GM21526 (cell line): ENCODE results near the gene NUP188.

Experiments used
- ATAC-seq: cut with Tn5 transposase; IDR thresholded peaks from one replicate; pipeline ENCODE4 v1.9.1; 2021; ENCODE audit warnings: moderate library complexity; ENCODE audit not compliant: unreplicated experiment, low FRiP score

NUP188 gene, protein sequence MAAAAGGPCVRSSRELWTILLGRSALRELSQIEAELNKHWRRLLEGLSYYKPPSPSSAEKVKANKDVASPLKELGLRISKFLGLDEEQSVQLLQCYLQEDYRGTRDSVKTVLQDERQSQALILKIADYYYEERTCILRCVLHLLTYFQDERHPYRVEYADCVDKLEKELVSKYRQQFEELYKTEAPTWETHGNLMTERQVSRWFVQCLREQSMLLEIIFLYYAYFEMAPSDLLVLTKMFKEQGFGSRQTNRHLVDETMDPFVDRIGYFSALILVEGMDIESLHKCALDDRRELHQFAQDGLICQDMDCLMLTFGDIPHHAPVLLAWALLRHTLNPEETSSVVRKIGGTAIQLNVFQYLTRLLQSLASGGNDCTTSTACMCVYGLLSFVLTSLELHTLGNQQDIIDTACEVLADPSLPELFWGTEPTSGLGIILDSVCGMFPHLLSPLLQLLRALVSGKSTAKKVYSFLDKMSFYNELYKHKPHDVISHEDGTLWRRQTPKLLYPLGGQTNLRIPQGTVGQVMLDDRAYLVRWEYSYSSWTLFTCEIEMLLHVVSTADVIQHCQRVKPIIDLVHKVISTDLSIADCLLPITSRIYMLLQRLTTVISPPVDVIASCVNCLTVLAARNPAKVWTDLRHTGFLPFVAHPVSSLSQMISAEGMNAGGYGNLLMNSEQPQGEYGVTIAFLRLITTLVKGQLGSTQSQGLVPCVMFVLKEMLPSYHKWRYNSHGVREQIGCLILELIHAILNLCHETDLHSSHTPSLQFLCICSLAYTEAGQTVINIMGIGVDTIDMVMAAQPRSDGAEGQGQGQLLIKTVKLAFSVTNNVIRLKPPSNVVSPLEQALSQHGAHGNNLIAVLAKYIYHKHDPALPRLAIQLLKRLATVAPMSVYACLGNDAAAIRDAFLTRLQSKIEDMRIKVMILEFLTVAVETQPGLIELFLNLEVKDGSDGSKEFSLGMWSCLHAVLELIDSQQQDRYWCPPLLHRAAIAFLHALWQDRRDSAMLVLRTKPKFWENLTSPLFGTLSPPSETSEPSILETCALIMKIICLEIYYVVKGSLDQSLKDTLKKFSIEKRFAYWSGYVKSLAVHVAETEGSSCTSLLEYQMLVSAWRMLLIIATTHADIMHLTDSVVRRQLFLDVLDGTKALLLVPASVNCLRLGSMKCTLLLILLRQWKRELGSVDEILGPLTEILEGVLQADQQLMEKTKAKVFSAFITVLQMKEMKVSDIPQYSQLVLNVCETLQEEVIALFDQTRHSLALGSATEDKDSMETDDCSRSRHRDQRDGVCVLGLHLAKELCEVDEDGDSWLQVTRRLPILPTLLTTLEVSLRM (N-terminal part only)

DNA sequence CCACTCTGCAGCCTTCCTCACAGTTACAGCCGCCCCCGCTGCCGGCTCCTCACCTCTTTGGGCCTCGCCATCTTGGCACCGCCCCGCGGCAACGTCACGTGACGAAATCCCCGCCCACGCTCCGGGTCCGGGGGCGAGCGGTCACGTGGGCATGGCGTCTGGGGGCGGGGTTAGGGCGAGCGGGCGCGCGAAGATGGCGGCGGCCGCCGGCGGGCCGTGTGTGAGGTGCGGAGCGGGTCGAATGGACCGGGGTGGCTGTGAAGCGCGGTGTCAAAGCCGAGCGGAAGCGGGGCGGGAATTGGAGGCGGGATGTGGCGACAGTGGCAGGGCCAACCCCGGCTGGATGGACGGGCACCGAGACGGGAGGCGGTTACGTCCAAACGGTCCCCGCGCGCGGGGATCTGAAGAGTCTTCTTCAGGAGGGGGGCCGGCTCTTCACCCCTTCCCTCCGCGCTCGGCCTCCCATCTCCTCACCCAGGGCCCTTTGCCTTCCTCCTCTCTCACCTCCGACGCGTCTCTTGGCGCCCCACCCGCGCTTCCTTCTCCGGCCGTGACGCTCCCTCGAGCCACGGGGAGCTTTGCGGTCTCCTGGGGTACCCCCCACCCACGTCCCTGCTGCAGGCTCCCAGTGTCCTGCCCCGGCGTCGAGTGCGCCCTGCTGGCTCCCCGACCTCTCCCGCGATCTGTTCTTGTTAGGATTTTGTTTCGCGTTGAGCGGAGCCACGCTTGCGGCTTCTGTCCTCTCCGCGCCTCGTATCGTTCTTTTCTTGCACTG is at the start of gene NUP188, which contains the start of gene DOLK:
TSS of gene NUP188 (plus strand) at position 173 of the 775 bp plus-strand sequence. CDS start at position 194, 21 bp downstream.
TSS of gene DOLK (minus strand) at position 77 of the 775 bp plus-strand sequence. CDS start 300 bp downstream, outside the sequence.
- ATAC-seq, result peak; percentile 64

DNA sequence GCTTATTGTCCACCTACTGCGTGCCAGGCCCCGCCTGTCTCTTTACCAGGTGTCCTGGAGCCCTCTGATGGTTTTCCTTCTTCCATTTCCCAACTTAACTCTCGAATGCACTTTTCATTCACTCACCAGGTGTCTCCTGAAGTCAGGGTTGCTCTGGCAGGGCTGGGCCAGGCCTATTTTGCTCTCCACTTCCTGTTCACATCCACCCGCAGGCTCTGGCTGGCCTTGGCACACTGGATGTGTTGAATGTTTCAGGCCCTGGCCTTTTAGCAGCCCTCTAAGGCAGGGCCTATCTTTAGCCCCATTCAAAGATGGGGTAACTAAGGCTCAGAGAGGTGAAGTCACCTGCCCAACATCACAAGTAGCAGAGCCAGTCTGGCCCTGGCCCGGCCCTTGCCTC is 49.1 kb upstream of the NUP188 start:
- ATAC-seq, result no peak

DNA sequence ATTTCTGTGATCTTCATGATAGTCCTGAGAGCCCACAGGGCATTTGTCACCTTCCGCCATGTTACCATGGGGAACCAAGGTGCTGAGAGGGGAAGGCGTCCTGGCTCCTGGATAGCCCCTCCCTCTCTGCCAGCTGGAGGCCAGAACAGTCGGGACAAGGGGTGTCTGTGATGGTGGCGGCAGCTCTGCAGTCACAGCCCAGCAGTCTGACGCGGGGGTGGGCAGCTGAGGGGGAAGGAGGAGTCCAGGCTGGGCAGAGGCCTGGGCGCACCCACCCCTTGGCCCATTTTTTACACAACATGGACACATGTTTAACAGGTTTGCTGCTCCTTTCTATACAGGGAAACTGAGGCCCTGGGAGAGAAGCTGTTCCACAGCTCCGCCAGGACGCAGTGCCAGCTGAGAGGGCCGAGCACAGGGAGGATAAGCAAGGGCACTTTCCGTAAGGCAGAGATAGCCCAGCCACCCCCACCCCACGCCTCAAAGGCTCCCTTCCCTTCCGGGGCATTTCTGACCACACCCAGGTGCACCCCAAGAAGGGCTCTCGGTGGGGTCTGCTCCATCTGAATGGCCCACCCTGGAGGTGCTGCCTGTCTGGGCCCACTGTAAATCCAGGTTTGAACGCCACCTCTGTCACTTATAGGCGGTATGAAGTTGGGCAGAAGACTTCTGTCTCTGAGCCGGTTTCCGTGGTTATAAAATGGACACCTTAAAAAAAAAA is 48.5 kb upstream of the NUP188 start:
- ATAC-seq, result no peak

DNA sequence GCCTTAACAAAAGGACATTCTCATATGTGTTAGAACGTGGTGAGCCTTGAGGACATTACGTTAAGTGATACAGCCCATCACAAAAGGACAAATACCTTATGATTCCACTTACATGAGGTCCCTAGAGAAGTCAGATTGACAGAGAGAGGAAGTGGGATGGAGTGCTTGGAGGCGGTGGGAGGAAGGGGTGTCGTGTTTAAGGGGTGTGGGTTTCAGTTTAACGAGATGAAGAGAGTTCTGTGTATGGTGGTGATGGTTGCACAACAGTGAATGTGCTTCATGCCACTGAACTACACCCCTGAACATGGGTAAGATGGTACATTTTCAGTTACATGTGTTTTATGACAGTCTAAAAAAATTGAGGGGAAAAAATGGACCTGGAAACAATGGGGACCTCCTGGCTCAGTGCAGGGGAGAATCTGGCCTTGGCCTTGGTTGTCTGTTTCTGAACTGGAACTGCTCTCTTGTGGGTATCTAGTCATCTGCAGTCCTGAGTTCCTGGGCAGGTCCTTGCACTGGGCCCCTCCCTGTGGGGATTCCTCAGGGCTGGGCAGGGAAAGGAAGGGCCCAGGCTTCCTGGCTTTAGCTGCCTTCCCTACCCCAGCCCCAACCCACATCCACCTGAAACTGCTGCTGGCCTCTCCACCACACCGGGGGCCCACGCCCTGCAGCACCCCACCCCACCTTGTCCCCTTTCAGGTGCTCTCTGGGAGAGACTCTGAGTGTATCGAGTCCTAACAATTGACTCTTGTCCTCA is 47.8 kb upstream of the NUP188 start:
- no peak for ATAC-seq

DNA sequence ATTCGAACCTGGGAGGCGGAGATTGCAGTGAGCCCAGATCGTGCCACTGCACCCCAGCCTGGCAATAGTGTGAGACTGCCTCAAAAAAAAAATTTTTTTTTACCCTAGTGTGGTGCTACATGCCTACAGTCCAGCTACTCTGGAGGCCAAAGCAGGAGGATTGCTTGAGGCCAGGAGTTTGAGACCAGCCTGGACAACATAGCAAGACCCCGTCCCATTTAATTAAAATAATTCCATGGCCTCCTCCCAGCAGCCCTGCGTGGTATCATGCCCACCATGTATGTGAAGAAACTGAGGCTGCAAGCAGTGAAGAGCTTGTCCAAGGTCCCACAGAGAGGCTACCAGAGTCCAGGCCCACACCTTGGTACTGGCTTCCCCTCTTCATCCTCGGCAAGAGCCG is 46.1 kb upstream of the NUP188 start:
- no peak for ATAC-seq

DNA sequence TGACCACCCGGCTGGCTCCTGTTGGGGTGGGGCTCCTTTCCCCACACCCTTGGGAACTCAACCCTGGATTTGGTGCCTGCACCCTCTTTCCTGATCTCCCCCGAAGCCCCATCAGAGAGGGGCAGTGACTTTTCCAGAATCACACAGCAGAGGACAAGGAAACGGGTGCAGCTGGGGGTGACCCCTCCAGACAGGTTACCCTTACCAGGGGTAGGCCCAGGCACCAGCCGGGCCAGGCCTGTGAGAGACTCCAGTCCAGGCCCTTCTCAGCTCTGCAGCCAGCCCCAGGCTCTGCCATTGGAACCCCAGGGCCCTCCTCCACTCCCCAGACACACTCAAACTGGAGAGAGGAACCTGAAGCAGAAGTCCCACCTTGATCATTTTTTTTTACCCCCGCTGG is 45.7 kb upstream of the NUP188 start:
- ATAC-seq, result peak; percentile 21

DNA sequence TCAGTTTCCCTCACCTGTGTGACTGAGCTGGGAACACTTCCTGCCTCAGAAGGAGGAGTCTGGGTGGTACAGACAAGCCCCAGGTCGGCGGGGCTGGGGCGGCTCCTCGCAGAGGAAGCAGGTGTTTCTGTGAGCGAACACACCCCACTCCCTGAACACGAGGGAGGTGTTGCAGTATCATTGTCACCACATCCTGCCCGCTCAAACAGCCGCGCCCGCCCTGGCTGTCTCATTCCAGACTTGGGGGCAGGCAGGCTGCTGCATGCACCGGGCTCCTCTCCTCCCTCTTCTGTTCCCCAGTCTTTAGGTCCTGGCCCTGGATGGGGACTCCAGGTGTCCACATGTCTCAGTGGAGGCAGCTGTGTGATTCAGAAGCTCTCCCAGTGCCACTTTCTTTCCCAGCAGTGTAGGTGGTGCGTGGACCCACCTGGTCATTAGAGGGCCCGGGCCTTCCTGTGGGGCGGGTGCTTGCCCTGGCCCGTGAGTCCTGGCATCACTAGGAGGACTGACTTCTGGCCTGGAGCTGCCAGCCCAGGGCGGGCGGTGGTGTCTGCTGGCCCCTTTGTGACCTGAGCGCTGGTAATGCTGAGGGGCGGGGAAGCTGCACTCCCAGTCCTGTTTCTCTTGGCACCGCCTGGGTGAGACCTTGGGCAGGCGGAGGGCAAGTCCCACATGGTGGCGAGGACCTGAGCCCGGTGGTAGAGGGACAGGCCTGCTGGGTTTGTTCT is 45.0 kb upstream of the NUP188 start:
- peak; percentile 66 for ATAC-seq

DNA sequence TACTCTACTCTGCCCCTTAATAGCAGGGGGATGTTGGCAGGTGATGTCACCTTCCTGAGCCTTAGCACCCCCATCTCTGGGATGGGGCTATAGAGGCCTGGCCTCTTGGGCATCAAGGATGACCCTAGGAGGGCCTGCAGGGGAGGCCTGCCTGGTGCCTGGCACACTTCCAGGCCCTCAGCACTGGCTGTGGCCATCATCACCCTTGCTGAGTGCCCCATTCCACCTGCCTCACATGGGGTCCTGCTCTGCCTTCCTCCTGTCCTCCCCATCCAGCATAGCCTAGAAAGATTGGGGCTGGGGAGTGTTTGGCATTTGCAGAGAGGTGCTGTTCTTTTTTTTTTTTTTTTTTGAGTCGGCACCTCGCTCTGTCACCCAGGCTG is 44.4 kb upstream of the NUP188 start:
- ATAC-seq, result no peak

DNA sequence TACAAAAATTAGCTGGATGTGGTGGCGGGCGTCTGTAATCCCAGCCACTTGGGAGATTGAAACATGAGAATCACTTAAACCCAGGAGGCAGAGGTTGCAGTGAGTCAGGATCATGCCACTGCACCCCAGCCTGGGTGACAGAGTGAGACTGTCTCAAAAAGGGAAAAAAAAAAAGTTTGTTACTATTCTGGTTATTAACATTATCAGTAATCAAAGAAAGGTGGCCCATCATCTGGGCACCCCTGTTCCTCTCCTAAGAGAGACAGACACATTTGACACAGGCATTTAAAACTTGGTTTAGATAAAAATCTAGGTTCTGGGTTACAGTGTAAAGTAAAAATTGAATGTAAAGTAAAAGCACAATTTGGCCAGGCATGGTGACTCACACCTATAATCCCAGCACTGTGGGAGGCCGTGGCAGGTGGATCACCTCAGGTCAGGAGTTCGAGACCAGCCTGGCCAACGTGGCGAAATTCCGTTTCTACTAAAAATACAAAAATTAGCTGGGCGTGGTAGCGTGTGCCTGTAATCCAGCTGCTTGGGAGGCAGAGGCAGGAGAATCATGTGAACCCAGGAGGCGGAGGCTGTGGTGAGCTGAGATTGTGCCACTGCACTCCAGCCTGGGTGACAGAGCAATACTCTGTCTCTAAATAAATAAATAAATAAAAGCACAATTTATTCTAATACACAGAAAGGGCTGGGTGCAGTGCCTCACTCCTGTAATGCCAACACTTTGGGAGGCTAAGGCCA is 43.5 kb upstream of the NUP188 start:
- ATAC-seq, result no peak

DNA sequence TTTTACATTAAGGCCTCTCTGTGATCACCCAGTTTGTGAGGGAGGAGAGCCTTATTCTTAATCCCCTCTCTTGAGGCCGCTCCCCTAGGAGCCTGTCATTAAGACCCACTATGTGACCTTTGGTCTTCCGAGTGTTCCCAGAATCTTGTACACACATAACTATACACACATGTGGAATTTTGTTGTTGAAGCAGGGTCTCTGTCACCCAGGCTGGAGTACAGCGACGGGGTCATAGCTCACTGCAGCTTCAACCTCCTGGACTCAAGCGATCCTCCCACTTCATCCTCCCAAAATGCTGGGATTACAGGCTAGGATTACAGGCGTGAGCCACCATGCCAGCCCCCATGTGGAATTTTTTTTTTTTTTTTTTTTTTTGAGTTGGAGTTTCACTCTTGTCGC is 41.5 kb upstream of the NUP188 start:
- no peak for ATAC-seq

DNA sequence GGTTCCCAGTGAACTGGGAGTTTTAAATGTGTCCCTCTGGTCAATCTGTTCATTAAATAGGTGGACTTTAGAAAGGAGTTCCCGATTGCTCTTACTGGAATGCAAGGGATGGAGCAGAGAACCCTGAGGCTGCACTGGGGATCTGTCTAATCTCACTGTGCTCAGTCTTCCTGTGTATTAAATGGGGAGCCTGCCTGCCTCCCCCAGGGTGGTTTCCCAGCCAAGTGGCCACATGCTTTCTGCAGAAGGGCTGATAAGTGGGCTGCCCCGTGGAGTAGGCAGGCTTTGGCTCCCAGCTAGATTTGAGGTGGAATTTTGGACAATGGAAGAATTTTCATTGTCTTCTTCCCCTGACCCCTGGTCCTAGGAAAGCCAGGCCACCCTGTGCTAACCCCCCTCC is 40.8 kb upstream of the NUP188 start:
- no peak for ATAC-seq

DNA sequence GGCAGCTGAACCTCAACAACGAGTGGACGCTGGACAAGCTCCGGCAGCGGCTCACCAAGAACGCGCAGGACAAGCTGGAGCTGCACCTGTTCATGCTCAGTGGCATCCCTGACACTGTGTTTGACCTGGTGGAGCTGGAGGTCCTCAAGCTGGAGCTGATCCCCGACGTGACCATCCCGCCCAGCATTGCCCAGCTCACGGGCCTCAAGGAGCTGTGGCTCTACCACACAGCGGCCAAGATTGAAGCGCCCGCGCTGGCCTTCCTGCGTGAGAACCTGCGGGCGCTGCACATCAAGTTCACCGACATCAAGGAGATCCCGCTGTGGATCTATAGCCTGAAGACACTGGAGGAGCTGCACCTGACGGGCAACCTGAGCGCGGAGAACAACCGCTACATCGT is 39.1 kb upstream of the NUP188 start:
- no peak for ATAC-seq

DNA sequence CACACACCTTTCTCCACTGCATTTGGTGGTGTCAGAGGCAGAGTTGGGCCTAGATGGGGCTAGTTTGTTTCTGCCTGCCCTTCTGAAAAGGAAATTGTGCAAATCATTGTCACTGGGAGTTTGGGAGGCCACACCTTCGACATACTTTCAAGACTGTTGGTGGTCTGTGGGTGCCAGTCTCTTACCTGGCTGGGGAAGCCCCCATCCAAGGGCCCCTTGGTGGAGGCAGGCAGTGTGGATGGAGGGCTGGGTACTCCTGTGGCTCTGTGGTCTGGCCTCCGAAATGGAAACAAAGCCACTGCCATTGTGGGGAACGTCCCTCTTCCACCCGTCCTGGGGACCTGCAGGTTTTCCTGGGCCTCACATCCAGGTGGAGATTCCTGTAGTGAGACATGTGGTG is 37.6 kb upstream of the NUP188 start:
- no peak for ATAC-seq

DNA sequence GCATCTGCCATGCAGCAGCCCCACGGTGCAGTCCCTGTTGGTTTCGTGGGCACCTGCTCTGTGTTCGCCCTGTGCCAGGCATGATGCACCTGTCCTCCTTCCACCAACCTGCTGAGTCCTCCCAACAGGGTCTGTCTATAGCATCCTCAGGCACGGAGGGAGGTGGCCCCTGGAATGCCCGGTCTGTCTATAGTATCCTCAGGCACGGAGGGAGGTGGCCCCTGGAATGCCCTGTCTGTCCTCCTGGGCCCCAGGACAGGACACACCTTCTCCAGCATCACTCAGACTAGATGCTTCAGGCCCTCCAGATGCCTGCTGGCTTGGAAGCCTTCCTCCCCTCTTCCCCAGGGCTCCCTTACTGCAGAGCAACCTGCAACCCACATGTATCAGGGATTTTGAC is 36.6 kb upstream of the NUP188 start:
- ATAC-seq, result no peak

DNA sequence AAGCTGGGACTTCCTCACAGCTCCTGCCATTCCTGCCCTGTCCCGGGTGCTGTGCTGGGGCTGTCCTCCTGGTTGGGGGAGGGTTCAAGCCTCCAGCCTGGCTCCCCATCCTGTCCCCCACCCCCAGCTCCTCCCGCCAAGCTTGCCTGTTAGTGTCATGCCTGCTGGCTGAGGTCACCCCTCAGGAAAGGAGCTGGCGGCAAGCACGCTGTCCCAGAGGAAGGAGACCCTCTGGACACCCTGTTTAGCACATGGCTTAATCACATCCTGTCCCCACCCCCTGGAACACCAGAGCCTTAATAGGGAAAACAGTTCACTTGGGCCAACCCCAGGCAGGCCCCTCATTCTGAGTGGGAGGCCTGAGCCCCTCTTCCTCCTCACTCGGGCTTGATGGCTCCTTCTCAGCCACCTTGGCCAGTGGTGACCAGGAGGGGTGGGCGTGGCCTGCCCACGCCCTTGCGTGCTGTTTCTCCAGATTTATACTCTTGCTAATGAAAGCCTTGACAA is 35.9 kb upstream of the NUP188 start:
- no peak for ATAC-seq

DNA sequence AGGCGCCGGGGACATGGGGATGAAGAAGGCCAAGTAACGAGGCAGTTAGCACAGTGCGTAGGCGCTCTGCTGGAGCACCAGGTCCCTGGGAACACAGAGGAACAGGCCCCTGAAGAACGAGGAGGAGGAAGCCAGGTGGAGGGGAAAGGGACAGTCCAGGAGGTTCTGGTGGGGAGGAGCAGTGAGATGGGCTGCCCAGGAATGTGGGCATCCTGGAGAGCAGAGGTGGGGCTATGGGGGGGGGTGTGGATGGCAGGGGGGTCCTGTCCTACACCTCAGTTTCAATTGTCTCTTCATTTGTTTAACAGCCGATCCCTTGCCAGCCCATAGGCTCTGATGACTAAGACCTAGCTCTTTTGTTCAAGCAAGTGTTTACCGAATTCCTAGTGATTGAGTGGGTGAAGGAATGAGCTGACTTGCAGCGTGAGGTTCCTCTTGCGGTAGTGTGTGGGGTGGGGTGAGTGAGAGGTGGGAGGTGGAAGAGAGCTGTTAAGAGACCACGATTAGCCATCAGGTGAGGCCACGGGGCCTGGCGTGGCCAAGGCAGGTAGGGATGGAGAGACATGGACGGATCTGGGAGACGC is 35.1 kb upstream of the NUP188 start:
- no peak for ATAC-seq
